GM19239 (cell line): ENCODE measurements around the gene DST.
"Not testable (repeated sequence)": the region's sequence is repeated elsewhere in the genome, so short reads cannot be mapped to it uniquely, and the experiment has no call there.

Experiments used
- DNase-seq: peaks from one replicate; pipeline ENCODE4 v3.0.0; 2011; ENCODE audit warnings: low spot score; ENCODE audit not compliant: insufficient read length
- FAIRE-seq: peaks from 2 replicates; lab custom pipeline; 2011; peaks lifted over from hg19 to GRCh38; lab: Jason Lieb, UNC

The DST gene

DNA sequence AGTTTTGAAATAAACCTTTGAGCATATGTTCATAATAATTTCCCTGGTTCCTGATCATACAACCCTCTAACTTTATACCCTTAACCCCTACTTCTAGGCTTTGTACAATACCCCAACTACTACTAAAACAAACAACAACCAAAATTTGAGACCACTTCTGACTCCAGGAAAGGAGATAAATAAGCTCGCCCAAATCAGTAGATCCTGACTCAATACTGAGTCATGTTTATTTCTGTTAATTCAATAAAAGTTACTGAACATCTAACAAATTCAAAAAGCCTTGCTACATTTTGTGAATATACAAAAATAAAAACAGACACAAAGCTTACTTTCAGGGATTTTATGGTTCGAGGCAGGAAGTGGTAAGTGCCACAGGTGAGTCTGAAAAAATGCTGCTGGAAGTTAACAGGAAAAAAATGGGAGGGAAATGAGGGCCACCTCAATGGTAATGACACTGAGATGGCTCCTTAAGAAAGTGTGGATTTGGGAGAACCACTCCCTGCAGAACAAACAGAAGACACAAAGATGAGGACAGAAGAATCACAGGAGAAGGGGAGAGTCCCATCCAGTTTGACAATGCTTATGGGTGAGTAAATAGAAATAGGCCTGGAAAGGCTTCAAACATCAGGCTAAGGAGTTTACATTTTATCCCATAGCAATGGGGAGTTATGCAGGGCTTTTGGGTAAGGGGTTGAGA, 63.4 kb downstream of the DST start:
- no peak for DNase-seq
- peak; percentile 65 for FAIRE-seq

DNA sequence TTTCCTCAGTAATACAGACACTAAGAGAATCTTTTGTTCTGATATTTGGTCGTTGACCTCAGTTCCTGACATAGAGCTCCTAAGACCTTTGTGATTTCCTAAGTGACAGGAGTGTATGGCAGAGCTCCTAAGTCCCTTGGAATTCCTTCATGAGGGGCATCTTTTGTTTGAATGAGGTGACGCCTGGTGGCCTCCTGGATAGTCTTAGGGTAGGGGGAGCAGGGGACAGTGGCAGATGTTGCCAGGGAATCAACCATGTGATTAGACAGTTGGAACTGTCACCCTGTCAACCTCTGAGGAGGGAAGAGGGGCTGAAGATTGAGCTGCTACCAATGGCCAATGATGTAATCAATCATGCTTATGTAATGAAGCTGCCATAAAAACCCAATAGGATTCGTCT, 67.0 kb downstream of the DST start:
- FAIRE-seq (no peak), DNase-seq (no peak)

DNA sequence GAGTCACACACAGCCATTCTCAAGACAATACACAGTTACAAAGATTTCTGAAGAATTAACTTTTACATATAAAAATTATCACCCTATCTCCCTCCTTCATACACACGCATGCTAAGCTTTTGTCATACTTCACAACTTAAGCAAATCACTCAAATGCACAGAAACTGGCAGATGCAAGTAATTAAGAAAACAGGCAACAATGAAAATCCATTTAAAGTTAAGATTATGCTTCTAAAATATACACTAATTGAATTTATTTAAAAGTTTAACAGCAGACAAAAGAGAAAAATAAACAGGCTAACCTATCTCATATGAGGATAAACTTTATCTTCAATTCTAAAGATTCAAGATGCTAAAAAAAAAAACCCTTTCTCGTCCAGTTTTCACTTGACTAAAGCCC, 68.4 kb downstream of the DST start:
- DNase-seq, result no peak
- no peak for FAIRE-seq

DNA sequence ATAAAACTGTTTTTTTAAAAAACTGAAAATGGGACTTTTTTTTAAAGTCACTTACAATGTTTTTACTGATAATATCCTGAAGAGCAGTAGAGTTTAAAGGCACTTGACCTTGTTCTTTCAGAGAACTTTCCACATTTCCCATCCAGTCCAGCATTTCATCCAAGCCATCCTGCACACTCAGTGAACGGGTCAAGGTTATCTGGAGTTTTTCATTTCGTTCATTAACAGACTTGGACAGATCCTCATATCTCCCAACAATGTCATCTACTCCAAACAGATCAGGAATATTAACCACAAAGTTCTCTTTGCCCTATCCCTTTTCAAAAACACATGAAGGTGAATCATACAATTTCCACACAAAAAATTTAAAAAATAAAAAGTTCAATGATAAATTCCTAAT, 69.1 kb downstream of the DST start:
- DNase-seq, result no peak
- no peak for FAIRE-seq

DNA sequence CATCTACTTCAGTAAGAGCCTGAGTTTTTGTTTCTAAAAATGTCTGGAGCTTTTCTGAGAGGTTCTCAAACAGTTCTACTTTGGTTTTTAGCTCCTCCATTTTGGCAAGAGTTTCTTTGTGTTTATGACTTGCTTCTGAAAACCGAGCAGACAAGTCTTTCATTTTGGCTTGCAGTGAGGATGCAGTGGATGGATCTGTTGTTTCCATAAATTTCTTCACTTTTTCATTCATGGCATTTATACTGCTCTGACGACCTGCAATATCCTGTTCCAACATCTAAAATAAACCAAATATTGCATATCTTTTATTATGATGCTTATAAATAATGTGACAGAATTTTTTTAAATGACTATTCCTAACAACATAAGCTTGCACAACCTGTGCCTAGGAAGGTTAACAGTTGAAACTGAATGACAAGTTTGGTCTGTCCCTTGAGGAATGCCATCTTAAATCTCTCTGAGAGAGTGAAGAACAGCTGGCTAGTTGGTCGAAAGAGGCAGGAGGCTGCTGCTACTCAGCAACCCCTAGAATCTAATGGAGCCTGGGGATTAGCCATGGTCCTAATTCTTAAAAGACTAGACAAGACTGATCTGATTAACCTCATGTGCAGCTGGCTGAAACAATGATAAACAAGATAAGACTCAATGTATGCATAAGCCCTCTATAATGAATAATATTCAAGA, 69.8 kb downstream of the DST start:
- DNase-seq (no peak), FAIRE-seq (no peak)

DNA sequence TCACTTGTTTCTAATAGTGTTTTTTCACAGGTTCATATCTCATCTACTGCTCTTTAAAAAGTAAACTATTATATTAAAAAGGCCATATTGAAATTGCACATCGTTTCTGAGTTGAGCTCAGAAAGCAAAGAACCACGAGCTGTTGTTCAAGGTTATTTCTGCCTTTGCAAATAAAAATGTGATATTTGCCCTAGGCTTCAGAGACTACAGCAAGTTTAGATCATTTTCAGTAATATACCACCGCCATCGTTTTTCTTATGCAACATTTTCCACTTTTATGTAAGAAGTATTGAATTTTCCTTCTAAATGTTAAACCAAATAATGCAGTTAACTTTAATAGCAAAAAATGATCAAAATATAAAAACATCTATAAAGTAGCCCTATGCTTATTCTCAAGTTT, 71.1 kb downstream of the DST start:
- no peak for DNase-seq
- no peak for FAIRE-seq

DNA sequence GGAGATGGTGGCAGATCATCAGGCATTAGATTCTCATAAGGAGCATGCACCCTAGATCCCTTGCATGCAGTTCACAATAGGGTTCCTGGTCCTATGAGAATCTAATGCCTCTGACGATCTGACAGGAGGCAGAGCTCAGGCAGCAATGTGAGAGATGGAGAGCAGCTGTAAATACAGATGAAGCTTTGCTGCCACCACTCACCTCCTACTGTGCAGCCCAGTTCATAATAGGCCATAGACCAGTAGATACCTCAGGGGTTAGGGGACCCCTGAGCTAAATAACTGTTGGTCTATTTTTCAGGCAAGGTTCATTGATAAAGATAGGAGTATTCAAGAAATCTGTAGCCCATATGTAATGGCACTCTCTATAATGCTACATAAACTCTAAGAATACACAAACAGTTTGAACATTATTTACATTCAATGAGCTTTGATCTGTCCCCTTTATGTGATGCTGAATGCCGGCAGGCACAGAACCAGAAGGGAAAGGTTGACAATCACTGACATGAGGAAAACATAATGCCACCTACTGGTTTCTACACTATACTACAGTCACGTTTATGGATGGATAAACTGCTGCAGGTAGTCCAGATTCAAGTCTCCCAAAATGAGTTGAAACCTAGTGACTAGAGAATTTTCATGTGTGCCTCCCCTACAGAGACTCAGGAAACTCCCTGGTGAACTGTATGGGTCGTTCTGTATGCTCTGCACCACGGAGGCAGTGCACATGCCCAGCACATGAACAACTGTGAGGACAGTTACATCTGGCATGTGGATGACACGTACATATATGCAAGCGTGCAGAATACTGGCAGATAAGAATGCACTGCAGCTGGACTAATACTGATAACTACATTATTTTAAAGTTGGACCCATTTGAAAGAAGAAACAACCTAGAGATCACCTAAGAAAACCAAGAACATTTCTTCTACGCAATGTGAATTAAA, 72.0 kb downstream of the DST start:
- FAIRE-seq, result peak; percentile 67
- DNase-seq, result peak; percentile 14

DNA sequence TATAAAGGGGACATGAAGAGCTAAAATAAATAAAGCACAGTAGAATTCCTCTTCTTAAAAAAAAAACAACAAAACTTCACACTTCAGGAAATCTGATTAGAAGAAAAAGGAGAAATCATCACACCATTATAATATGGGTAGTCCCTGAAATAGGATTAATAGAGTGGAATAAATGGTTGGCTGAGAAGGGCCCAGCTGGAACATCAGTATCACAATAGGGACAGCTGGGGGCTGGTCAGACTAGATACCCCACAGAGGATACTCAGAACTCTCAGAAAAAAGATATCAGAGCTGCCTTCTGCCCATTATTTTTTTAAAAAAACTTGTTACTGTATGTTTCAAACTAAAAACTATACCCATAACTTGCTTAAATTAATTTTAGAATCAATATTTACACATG, 75.2 kb downstream of the DST start:
- DNase-seq (no peak), FAIRE-seq (no peak)

DNA sequence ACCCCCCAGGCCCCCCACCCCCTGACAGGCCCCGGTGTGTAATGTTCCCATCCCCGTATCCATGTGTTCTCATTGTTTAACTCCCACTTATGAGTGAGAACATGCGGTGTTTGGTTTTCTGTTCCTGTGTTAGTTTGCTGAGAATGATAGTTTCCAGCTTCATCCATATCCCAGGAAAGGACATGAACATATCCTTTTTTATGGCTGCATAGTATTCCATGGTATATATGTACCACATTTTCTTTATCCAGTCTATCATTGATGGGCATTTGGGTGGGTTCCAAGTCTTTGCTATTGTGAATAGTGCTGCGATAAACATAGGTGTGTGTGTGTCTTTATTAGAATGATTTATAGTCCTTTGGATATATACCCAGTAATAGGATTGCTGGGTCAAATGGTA, 80.0 kb downstream of the DST start:
- not testable (repeated sequence) for FAIRE-seq, DNase-seq

DNA sequence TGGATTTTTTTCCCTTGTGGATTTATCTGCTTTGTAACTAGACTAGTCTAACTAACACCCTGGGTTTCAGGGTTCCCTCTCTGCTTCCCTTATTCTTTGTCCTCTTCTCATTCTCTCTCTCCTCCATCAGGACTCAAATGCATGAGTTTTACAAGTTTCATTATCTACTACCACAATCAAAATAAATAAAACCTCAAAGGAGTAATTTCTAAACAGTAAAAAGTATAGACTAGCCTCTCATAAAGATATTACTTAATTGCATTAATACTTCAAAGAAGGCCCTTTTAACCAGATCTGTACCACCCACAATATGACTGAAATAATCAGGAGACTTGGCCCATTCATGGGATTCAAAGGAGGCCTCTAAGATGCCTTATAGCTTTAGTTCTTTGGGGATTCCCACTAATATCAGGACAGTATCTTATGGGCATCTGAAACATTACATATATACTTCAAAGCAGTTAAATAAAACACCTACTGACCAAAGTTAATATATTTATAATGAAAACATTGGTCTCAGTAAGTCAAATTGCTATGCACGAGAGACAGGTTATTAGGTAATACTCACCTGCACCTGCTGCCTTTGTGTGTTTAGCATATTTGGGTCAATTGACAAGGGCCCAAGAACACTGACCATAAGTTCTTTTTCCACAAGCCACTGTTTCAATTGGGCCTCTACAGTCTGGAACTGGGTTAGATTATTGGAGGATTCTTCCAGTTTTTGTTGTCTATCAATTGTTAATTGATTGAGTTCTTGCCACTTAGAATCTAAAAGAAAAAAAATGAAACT, 85.7 kb downstream of the DST start:
- FAIRE-seq, result no peak
- no peak for DNase-seq

DNA sequence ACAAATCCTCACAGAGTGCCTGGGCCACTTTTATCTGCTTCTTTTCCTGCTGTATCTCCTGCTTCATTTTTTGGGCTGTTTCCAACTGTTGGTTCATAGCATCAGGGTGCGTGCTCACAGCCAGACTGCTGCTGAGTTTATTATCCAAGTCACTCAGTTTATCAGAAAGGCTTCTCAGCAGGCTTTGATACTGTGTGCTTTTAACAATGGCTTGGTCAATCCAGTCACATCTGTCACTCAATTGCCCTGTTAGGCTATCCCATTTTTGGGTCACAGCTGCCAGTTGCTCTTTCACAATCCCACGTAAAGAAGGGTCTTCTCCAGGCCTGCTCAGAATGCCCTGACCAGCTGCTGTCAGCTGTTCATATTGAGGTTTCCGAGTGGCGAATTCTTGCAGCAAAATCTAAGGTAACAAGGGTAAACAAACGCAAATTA, 87.2 kb downstream of the DST start:
- FAIRE-seq (no peak), DNase-seq (no peak)

DNA sequence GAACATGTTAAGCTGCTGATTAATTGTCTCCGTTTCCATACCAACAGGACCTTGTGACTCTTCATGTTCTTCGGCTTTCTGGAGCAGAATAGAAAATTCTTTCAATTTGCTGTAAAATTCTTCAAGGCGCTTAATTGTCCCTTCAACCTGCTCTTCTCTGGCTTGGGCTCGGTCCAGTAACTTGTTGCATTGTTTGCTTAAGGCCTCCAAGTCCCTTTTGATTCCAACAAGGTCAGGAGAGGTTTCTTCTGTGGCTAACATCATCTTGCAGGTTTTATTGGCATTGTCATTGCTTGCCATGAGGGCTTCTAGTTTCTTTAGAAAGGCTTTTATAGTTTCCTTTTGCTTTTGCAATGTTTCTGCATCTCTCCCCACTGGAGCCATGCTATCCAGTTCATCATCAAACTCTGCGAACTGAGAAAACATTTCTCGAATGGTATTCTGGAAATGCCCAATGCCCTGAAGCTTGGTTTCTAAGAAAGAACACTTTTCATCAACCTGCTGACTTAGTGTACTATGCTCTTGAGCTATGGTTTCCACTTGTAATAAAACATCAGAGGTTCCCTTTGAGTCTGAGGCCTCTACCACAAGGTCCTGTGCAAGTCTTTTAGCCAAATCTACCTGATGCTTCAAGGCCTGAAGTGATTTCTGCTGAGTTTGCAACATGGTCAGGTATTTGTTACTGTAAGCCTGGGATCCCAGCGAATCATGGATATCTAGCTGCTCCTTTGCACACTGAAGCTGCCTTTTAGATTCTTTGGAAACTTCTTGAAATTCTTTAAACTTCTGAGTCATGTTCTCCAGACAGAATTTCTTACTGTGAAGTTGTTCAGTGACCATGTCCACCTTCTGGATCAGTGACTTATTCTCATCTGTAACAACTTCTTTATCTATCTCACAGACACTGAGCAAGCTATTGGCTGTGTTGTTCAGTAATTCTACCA, 90.2 kb downstream of the DST start:
- FAIRE-seq (no peak), DNase-seq (no peak)

DNA sequence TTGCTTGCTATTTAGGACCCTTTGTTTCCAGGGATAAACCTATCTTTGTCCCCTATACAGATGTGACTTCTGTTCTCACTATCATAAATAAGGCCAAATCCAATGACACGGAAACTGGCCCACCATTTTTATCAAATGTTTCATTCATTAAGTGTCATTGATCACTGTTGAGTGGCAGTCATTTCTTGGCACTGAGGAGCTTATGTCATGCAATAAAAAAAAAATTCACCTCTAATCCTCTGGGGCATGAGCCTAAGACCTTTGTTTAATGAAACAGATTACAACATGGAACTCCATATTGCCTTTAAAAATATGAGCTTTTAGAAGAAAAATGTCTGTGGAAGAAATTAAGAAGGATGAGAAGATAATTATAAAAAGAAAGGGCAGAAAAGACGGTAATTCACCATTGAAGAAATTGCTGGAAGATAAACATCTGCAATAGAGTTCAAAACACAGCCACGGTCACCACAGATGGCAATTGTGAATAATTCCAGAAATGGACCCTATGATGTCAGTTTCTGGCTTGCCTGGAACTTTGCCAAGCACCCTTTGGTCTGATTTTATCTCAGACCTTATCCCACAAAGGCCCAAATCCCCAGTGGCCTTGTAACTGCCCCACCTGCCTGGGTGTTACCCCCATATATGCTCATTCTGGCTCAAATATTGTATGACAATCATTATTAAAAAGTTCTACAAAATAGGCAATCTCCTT, 91.1 kb downstream of the DST start:
- DNase-seq (no peak), FAIRE-seq (no peak)

DNA sequence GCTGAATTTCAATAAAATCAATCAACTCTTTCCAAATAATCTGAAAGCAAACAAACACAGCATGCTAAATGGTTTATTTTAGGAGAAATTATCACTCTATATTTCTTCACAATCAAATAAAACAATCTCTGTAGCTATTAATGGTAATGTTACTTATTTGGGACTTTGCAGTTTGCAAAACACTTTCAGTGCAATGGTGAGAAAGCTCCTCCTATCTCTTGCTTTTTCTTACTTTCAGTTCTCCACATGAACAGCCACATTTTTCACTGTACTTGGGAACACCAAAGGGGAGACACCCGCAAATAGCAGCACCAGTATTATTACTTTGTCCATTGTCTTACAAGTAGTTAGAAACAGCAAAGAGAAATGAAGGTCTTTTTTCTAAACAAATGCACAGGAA, 92.4 kb downstream of the DST start:
- FAIRE-seq (peak; percentile 78), DNase-seq (no peak)

DNA sequence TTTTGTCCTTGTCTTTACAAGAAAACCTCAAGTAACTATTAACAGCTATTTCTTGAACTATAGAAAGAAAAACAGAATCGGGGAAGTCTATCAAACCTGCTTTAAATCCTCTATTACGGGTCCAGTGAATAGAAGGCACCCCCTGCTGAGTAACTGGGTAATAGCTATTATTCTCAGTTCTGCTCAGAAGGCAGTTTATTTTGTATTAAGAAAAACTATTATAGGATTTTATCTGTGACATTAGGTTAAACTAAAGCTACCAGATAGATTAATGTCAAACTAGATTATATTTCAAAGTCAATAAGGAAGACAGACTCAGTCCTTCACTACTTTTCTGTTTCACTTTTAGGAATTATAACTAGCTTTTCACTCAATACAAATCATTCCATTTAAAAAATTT, 93.7 kb downstream of the DST start:
- FAIRE-seq (peak; percentile 39), DNase-seq (no peak)

DNA sequence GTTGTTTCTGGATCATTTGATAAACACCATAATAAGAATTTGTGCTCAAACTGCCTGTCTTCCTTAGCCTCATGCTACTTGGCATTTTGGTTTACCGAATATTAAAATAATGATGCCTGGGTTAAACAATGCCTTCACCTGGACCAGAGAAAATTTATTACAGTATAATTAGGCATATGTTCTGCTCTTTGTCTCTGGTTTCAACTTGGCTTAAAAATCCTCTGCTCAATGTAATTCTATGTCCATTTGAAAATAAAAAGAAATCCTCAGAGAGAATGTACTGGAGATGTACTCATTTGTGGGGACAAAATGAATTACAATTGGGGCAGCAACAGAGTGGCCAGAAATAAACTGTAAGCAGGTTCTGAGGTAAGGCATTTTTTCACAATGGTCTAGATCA, 95.0 kb downstream of the DST start:
- FAIRE-seq (no peak), DNase-seq (no peak)

DNA sequence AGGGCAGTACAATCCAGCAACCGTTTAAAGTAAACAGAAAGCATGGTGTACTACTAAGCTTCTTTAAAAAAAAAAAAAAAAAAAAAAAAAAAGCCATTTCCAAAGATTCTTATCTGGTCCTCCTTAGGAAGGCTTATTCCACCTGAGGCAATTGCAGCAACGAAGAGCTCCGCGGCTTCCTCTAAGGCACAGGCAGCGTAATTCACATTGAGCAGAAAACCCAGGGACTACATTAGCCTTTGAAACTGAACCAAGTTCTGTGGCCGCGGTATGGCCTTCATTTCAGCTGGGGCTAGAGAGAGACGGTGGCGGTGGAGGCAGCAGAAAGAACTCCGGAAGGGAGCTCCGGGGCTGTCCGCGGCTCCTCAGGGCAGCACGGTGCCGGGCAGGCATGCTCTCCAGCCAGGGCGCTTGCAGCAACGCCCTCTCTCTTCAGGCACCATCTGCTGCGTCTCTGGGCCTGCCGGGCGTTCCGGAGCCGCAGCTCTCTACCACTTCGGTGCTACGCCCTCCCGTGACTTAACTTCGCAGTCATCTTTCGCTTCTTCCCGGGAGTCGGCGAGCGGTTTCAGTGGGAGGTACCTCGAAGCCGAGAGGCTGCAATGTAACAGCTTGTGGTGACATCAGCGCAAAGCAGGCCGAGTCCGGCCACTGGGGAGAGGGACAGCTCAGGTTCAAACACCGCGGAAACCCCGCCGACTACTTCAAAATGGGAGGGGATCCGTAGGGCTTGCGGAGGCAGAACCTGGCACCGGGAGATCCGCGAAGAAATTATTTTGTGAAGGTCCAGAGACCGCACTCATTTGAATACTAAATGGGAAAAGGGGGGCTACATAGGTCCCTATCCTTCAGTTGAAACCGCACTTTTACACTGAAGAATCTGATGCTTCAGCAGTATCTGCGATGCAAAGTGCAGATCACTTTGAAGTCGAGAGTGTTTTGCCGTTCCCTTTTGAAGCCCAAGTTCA, 100.0 kb downstream of the DST start:
- FAIRE-seq (peak; percentile 99), DNase-seq (peak; percentile 39)
